NCI-H460 (cell line): ENCODE measurements around the gene NCMAP. TPM values are rescaled to one million over a fixed set of nuclear protein-coding genes. Genes with fewer than 3 reads are reported as not detected.
"Not testable (repeated sequence)": the region's sequence is repeated elsewhere in the genome, so short reads cannot be mapped to it uniquely, and the experiment has no call there.

Source experiments
- DNase-seq: peaks from one replicate; pipeline ENCODE4 v3.0.0-alpha.2; 2016; ENCODE audit warnings: low read depth; ENCODE audit errors: extremely low read depth
- total RNA-seq: library from RNA; depleted of rRNA; stranded (reverse); fragments of >200 nt; shearing (Covaris generic); gene quantifications from 2 replicates; pipeline ENCODE4 v1.2.3, GENCODE V29; 2014

The NCMAP gene
- total RNA-seq, 1 experiment from 2014 or later = 1.6 TPM

DNA sequence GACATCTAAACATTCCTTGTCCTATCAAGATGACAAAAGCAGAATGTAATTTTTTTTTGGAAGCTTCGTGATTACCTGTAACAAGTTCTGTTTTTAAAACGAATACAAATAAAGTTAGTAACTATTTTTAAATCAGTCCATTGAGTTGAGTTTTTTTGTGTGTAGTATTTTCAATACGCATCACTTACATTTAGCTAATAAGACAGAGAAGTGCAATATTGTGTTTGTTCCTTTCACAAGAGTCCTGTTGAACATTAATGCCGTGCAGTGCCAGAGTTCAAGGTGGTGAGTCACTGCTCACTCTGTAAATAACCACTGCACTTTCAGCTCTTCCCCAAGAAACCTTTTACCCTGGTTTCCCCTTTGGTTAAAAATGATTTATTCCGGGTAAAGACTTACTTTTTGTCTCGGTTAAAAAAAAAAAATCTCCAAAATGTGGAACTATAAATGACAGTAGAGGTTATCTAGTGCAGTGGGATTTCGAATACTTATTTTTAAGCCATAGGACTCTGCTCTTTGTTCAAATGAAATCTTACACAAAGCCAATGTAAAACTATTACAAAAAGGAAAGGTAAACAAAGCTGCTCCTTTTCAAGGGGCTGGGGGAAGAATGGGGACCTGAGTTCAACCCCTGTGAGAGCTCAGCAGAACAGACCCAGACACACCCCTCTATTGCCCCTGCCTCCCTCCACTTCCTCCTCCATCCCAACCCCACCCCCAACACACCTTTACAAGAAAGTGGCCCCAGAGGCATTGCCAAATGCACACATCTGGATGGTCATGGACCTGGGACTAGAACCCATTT lies 14.8 kb upstream of the NCMAP start:
- DNase-seq = peak; percentile 81

DNA sequence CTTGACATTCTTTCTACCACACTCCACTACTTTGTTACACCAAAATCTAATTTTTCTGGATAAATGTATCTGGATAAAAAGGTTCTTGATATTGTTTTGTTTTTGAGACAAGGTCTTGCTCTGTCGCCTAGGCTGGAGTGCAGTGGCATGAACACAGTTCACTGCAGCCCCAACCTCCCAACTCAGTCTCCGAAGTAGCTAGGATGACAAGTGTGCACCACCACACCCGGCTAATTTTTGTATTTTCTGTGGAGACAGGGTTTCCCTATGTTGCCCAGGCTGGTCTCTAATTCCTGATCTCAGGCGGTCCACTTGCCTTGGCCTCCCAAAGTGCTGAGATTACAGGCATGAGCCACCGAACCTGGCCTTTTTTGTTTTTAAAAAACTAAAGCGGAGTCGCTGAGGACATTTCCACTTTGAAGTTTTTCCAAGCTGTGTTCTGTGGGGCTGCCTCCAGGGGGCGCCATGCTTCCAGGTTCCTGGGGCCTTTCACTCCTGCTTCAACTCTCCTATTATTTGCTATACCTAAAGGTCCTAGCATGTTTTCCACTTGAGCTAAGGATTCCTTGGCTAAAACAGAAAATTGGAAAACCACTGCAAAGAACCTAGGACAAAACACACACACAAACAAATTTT lies 14.1 kb upstream of the NCMAP start:
- peak; percentile 59 for DNase-seq

DNA sequence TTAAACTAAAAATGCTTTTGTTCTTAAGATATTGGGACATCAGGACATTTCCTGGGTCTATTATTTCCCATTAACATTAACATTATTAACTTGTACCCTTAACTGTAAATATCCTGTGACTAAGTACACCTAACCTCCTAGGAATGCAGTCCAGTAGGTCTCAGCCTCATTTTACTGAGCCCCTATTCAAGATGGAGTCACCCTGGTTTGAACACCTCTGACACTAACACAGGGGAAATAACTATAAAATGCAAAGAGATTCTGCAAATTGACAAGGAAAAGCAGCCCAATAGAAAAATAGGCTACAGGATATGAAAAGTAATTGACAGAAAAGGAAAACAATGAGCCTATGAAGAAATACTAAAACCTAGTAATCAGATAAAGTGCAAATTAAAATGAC lies 11.6 kb upstream of the NCMAP start:
- no peak for DNase-seq

DNA sequence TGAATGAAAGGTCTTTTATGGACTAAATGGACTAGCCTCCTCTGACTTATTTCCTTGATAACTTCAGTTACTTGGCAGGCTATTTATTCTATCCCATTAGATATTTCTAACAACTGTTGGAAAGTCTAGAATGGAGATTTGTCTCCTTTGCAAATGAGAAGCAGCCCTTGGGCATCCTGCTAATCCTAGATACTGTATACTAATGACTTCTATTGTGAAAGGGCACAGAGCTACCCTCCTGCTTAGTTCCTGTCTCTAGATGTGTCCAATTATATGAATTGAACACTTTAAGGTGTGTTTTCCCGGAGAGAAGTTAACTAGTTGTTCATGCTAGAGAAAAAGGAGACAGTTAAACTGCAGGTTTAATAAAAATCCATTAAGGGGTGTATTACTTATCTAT lies 10.2 kb upstream of the NCMAP start:
- no peak for DNase-seq

DNA sequence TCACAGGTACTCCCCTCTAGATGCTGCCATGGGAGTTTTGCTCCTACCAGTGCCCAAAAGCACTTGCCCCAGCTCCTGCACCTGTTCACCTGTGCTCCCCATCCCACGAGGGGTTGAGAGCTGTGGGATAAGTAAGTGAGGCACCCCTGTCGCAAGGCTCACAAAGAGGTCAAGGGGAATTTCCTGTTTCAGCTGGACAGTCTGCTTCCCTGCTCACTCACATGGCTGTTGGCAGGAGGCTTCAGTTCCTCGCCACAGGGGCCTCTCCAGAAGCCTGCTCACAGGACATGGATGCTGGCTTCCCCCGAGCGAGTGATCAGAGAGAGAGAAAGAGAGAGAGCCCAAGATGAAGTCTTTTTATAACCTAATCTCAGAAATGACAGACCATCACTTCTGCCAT lies 8.7 kb upstream of the NCMAP start:
- no peak for DNase-seq

DNA sequence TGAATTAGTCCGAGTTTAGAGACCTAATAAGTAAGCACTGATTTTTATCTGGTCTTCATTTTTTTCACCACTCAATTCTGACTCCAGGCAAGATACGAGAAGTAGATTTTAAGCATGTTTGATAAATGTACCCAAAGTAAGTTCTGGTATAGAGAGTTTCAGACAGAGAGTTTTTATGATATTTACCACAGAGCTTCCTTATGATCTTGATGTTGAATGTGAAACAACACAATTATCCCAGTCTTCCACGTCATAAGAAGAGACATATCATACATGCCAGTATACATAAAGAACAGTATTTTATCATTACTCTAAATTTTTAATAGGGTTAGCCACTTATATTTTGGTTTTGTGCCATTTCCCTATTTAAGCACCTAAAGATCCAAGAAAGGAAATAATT lies 7.8 kb upstream of the NCMAP start:
- no peak for DNase-seq

DNA sequence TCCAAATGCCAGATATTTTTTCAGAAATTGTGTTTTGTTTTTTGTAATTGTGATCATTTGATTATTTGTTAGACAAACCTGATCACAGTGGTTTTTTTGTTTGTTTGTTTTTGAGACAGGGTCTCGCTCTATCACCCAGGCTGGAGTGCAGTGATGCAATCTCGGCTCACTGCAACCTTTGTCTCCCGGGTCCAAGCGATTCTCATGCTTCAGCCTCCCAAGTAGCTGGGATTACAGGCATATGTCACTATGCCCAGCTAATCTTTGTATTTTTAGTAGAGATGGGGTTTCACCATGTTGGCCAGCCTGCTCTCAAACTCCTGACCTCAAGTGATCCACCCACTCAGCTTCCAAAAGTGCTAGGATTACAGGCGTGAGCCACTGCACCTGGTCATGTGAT lies 6.7 kb upstream of the NCMAP start:
- not testable (repeated sequence) for DNase-seq

DNA sequence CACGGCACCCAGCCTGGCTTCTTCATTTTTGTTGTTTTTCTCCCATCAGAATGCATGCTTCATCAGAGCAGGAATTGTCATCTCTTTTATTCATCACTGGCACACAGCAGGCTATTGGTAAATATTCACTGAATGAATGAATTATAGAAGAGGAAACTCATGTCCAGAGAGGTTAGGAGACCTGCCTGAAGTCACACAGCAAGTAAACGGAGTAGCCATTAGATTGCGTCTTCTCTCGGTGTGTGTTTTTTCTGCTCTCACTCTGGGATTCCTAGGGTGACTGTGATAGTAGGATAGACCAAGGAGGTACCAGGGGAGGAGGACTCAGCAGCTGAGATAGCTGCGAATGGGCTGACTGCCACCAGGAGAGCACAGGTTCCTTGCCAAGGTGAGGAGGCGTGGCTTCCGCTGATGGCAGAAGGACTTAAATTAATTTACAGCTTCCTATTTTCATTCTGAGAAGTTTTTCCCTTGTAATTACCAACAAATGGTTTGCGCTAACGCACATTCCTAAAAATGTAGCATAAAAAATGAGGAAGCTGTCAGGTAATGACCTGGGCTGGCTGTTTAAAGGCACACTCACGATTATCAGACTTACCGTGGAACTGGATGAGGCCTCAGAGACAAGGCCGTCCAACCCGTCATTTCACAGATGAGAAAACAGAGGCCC lies 4.5 kb upstream of the NCMAP start:
- no peak for DNase-seq

DNA sequence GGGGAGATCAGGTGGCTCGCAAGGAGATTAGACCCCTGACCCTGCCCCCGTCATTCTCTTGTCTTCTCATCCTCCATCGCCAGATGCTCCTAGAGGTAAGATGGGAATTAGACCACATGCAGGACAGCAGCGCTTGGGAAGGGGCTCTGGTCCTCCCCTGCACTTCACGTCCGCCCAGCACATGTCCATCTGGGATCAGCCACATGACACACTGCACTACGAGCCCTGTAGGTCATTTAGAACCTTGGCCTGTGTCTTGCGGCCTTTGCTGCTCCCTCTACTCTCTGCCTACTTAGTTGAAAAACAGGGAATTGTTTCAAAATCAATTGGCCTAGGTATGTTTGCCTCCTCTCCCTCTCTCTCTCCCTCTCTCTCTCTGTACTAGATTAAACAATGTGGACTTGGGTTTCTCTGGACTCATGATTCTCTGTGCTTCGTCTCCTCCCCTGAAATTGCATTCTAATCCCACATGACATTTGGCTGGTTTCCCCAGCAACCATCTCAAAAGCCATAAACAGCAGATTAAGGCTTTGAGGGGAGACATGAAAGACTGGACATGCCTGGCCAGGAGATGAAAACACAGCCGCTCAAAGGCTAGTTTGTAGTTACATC lies 3.8 kb upstream of the NCMAP start:
- no peak for DNase-seq

DNA sequence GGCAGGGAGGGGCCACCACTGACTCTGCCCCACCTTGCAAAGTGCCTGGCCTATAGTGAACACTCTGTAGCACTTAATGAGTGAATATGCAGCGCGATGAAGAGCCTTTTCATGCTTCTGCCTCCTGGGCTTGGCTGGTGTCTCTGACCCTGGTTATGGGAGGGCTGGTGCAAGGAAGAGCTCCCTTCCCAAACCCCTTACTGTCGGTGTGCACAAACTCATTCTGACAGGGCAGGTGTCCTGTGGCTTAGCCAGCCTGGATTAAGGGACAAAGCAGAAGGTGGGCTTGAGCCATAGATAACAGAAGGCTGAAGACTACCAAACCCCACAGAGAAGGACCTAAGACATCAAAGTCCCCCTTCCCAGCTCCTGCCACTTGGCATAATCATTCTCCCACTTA lies 2.0 kb upstream of the NCMAP start:
- no peak for DNase-seq

DNA sequence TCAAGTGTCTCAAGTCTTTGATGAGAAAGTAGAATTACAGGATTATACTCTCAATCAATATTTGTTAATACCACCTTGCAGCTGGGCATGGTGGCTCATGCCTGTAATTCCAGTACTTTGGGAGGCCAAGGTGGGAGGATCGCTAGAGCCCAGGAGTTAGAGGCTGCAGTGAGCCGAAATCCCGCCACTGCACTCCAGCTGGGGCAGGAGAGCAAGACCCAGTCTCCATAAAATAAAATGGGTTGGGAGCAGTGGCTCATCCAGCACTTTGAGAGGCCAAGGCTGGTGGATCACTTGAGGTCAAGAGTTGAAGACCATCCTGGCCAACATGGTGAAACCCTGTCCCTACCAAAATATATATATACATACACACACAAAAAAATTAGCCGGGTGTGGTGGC lies 1.2 kb upstream of the NCMAP start:
- DNase-seq = no peak

DNA sequence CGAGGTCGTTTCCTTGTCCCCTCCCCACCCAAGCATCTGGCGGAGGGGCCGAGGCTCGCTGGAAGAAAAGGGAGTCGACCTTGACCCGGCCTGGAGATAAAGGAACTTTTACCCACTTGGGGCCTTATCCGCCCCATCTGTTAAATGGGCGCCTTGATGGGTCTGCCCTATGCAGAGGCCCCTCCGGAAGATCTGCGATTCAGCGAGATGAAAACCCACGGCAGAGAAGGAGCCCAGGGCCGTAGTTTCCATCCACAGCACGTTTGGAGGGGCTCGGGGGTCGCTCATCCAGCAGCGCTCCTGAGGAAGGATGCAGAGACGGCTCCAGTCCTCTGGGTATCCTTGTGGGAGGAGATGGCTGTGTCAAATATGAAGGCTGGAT lies 518 bp downstream of the NCMAP start:
- DNase-seq = no peak

DNA sequence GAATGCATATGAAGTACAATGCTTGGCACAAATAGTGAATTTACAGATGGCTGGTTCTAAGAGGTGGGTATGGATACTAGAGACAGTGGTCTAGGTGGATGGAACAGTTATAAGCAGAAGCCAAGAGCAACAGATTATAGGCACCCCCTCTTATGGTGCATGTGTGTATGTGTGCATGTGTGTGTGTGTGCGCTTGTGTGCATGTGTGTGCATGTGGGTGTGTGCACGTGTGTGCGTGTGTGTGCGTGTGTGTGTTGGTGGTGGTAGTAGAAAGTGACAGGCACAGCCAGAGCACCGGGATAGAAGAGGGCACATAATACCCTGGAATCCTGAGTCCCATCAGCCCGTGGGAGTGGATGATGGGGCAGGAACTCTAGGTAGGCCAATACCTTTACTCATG lies 1.3 kb downstream of the NCMAP start:
- no peak for DNase-seq

DNA sequence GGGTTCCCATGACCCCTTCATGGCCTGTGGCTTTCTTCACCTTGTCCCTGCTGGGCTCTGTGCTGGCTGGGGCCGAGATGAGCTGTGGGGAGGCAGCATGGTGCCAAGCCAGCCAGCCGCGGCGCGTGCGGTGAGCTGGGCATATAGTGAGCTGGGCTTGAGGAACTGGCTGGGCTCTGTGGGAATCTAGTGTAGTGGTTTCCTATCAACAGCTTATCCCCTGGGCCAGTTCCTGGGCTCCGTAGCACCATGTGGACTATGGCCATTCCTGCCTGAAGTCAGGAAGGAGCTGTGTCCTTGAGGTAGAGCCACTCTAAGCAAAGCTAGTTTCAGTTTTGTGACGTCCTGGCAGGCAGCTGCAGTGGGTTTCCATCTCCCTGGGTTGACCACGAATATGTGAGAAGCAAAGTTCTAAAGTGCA lies 1.8 kb downstream of the NCMAP start:
- no peak for DNase-seq

DNA sequence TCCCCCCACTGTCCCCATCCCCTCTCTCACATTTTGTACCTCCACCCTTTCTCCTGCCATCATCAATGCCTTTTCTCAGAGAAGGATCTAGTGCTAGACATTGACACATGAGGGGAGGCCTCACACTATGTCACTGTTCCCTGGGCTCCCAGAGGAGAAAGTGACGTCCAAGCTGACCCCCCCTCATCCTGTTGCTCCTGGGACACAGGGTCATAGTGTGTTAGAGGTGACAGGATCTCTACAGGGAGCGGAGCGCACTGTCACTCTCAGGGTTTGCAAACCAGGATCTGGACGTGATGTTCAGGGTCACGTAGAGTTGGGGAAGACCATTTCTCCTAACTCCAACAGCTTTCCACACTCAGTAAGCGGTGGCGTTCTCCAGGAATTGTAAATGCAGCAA lies 2.6 kb downstream of the NCMAP start:
- DNase-seq = no peak

DNA sequence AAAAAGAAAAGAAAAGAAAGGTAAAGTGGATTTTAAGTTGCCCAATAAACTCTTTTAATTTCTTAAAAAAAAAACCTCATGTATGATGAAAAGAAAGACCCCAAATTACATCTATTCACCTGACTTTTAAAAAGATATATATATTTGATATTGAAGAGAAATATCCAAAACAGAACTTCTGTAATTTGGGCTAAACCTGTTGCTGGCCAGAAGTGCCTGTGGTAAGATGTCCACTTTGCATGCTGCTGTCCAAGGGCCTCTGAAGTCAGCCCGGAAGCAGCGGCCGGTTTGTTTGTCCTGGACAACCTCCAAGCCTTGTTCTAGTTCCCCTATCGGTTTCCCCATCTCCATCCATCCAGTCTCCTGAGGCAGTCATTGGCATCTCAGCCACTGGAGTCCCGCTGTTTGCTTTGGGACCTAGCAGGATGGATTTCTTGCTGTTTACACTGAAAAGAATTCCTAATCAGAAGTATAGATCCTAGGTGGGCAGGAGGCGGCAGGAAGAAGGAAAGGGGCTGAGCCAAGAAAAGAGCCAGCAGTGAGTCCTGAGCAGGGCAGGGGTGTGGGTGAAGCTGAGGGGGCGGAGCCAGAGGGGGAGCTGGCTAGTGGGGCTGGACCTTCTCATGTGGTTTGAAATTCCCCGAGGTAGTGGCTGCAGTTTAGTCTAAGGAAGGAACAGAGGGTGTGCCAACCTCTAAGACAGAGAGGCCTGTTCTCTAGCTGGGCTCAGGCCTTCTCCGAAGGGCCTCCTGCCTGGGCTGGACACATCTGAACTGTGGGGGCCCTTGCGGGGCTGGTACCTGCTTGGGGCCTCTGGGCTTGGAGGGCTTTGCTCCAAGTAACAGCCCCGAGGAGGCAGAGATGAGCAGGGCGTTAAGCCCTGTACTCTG lies 3.3 kb downstream of the NCMAP start:
- DNase-seq = peak; percentile 86

DNA sequence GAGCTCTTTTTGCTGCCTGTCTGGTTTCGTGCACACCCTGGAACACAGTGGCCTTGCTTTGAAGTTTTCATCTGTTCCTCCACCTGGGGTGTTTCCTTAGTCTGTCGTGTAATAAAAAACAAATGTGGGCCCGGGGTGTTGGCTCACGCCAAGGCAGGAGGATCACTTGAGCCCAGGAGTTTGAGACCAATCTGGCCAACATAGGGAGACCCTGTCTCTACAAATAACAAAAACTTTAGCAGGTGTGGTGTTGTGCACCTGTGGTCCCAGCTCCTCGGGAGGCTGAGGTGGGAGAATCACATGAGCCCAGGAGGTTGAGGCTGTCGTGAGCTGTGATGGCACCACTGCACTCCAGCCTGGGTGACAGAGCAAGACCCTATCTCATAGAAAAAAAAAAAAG lies 4.5 kb downstream of the NCMAP start:
- DNase-seq = no peak

DNA sequence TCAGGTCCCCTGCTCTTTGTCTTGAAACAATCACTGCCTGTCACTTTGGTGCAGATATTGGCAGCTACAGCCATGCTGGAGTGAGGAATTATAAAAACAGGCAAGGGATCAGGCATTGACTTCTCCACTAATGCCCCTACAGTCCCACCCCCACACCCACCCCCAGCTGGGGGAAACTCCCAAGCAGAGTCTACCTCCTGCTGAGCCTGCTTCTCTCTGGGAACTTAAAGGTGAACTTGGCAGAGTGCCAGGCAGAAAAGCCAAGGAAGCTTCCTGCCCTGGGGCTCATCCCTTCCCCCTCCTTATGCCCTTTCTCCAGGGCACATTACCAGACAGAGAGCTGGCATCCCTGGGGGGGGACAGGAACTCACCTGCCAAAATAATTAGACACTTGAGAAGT lies 6.7 kb downstream of the NCMAP start:
- DNase-seq = no peak

DNA sequence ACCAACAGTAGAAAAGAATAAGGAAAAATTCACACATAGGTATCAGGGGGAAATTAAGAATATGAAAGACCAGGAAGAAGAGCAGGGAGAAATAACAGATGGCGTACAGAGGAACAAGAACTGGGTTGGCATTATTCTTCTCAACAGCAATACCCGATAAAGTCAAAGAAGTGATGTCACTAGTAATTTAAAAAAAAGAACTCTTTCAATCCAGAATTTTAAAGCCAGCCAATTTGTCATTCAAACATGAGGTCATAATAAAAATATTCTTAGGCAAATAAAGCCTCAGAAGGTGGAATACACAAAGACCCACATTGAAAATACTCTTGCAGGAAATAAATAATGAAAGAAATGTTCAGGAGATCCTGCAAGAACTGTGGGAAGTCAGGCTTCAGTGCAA lies 8.8 kb downstream of the NCMAP start:
- DNase-seq = no peak

DNA sequence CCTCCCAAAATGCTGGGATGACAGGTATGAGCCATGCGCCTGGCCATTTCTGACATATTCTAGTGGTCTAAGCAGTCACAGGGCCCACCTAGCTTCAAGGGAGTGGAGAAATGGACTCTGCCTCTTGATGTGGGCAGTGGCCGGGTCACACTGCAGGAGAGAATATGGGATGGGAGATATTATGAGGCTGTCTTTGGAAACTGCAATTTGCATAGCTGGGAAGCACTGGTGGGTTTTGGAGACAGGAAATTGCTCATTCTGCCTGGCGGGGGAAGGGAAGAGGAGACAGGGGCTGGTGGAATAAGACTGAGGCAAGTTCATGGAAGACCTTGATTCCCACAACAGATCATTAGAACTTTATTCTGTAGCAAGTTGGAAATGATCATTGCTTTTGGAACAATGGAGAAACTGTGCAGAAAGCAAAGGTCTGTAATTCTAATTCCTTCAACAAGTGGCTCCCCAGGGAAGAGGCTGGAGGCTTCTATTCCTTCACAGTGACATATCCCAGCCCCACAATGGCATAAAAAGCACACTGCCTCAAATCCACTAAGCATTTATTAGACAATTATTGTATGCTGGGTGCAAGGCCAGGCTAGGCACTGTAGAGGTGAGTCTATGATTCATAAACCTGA lies 10.5 kb downstream of the NCMAP start:
- no peak for DNase-seq
